ENCODE results near the gene CLDN34.

CLDN34 gene

GRCh38 chrX:9980927-9981326, 13.8 kb downstream of the CLDN34 start:
- no peak for TF ChIP-seq CTCF (IDR thresholded peaks at IDR 0.05; ENCODE audit: low read depth, low read length)
- Histone ChIP-seq H3K27ac (no peak overlapping the region), H3K4me3 (ENCODE audit: low read depth, low read length) (no peak overlapping the region), H3K9me3 (ENCODE audit: severe bottlenecking) (no peaks in the 10 kb centered on the region), H3K36me3 (no peaks in the 10 kb centered on the region), H3K27me3 (ENCODE audit: insufficient read depth, low read depth, severe bottlenecking) (peaks cover 6% of the 10 kb centered on the region)
- no peak for DNase-seq

- peaks cover 2% of the 10 kb centered on the region for H3K27me3 ChIP-seq (ENCODE audit: insufficient read depth, low read depth, severe bottlenecking)
- H3K27ac ChIP-seq = no peak overlapping the region
- H3K9me3 ChIP-seq (ENCODE audit: severe bottlenecking) = no peaks in the 10 kb centered on the region
- H3K4me3 ChIP-seq (ENCODE audit: low read depth, low read length) = no peak overlapping the region
- no peak for DNase-seq
- no peaks in the 10 kb centered on the region for H3K36me3 ChIP-seq
- no peak for TF ChIP-seq CTCF (IDR thresholded peaks at IDR 0.05; ENCODE audit: low read depth, low read length)
Observed at GRCh38 chrX:9983441-9983840, 16.3 kb downstream of the CLDN34 start.

DNA sequence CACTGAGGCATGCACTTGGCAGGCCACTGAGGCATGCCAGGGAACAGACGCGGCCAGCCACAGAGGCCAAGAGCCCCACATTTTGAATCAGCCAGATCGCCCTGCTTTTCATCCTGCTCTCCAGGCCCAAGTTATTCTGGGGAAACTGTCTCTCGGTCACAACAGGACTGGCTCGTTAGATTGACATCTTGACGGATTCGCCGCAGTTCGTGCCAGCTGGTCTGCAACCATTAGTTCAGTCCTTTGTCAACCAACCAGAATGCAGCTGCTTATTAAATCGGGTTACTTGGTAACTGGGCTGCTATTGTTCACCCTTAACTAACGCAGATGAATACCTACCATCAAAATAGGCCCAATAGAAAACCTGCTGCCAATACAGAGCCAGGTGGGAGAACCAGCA, 16.7 kb downstream of the CLDN34 start:
- Histone ChIP-seq H3K27me3 (ENCODE audit: insufficient read depth, low read depth, severe bottlenecking) (peaks cover 2% of the 10 kb centered on the region), H3K36me3 (no peaks in the 10 kb centered on the region), H3K9me3 (ENCODE audit: severe bottlenecking) (no peaks in the 10 kb centered on the region), H3K4me3 (ENCODE audit: low read depth, low read length) (no peak overlapping the region), H3K27ac (no peak overlapping the region)
- TF ChIP-seq CTCF (IDR thresholded peaks at IDR 0.05; ENCODE audit: low read depth, low read length) = no peak
- DNase-seq = no peak

GRCh38 chrX:9988762-9989161, 21.6 kb downstream of the CLDN34 start:
- Histone ChIP-seq H3K27me3 (ENCODE audit: insufficient read depth, low read depth, severe bottlenecking) (peaks cover 10% of the 10 kb centered on the region), H3K9me3 (ENCODE audit: severe bottlenecking) (no peaks in the 10 kb centered on the region), H3K36me3 (no peaks in the 10 kb centered on the region), H3K27ac (no peak overlapping the region), H3K4me3 (ENCODE audit: low read depth, low read length) (no peak overlapping the region)
- TF ChIP-seq CTCF (IDR thresholded peaks at IDR 0.05; ENCODE audit: low read depth, low read length) = no peak
- DNase-seq = no peak

- Histone ChIP-seq H3K27ac (no peak overlapping the region), H3K4me3 (ENCODE audit: low read depth, low read length) (no peak overlapping the region), H3K27me3 (ENCODE audit: insufficient read depth, low read depth, severe bottlenecking) (peaks cover 15% of the 10 kb centered on the region), H3K9me3 (ENCODE audit: severe bottlenecking) (no peaks in the 10 kb centered on the region), H3K36me3 (no peaks in the 10 kb centered on the region)
- no peak for TF ChIP-seq CTCF (IDR thresholded peaks at IDR 0.05; ENCODE audit: low read depth, low read length)
- no peak for DNase-seq
Observed at GRCh38 chrX:9992061-9992460, 24.9 kb downstream of the CLDN34 start.

DNA sequence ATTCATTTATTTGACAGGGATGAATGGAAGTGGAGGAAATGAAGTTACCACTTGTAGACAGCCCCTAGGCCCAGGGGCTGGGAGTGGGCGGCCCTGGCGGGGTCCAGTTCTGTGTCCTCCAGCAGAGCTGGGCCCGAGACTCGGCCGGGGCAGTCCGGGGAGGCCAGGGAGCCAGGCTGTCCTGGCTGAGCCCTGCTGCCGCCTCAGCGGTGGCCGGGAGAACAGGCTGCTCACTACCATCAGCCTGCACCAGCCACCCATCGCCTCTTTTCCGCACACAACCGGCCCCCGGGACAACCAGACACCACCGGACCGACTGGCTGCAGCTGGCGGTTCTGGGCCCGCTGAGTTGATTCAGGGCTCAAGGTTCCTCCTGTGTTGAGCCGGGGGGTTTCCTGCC, 25.6 kb downstream of the CLDN34 start:
- Histone ChIP-seq H3K36me3 (no peaks in the 10 kb centered on the region), H3K27me3 (ENCODE audit: insufficient read depth, low read depth, severe bottlenecking) (peaks cover 15% of the 10 kb centered on the region), H3K27ac (no peak overlapping the region), H3K9me3 (ENCODE audit: severe bottlenecking) (no peaks in the 10 kb centered on the region), H3K4me3 (ENCODE audit: low read depth, low read length) (no peak overlapping the region)
- no peak for DNase-seq
- no peak for TF ChIP-seq CTCF (IDR thresholded peaks at IDR 0.05; ENCODE audit: low read depth, low read length)

All from WERI-Rb-1 (cell line).